ENCODE measurements around the gene WDPCP.

WDPCP gene

DNA sequence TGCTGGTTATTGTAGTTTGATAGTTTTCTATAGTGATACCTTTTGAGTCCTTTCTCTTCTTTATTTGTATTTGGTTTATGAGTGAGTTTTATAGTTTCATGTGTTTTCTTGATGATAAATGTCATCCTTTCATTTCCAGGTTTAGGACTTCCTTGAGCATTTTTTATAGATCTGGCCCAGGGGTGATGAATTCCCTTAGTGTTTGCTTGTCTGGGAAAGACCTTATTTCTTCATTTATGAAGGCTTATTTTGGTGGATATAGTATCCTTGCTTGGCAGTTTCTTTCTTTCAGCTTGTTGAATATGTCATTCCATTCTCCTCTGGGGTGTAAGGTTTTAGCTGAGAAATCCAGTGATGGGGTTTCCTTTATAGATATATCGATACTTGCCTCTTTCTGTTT lies 483.8 kb downstream of the WDPCP start:
- Histone ChIP-seq H3K36me3 (ENCODE audit: insufficient read depth, insufficient read length, low read length) (no peaks in the 10 kb centered on the region), H3K9ac (ENCODE audit: insufficient read length, low read depth) (no peak overlapping the region), H3K27me3 (ENCODE audit: insufficient read depth, insufficient read length) (no peaks in the 10 kb centered on the region), H3K9me3 (ENCODE audit: insufficient read depth, low read length) (no peaks in the 10 kb centered on the region), H3K4me3 (ENCODE audit: insufficient read length, low read depth) (no peak overlapping the region), H3K4me1 (ENCODE audit: insufficient read depth, insufficient read length) (no peaks in the 10 kb centered on the region)
- no peak for DNase-seq (ENCODE audit: low read depth, low spot score)
- TF ChIP-seq YY1 (IDR thresholded peaks at IDR 0.05; ENCODE audit: insufficient read depth, insufficient read length): no peak
- TF ChIP-seq SUZ12 (IDR thresholded peaks at IDR 0.05; ENCODE audit: extremely low read depth, insufficient read depth, insufficient read length): no peak
- TF ChIP-seq ZNF274 (IDR thresholded peaks at IDR 0.05; ENCODE audit: low read depth, low read length): no peak

DNA sequence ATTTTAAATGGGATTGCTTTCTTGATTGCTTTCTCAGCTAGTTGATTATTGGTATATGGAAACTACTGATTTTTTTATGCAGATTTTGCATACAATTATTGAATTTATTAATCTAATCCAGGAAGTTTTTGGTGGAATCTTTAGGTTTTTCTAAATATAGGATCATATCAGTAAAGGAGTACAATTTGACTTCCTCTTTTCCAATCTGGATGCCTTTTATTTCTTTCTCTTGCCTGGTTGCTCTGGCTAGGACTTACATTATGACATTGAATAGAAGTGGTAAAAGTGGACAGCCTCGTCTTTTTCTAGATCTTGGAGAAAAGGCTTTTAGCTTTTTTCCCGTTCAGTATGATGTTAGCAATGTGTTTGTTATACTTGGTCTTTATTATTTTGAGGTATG lies 486.3 kb downstream of the WDPCP start:
- no peak for DNase-seq (ENCODE audit: low read depth, low spot score)
- Histone ChIP-seq H3K4me3 (ENCODE audit: insufficient read length, low read depth) (no peak overlapping the region), H3K9ac (ENCODE audit: insufficient read length, low read depth) (no peak overlapping the region), H3K36me3 (ENCODE audit: insufficient read depth, insufficient read length, low read length) (no peaks in the 10 kb centered on the region), H3K27me3 (ENCODE audit: insufficient read depth, insufficient read length) (no peaks in the 10 kb centered on the region), H3K4me1 (ENCODE audit: insufficient read depth, insufficient read length) (no peaks in the 10 kb centered on the region), H3K9me3 (ENCODE audit: insufficient read depth, low read length) (no peaks in the 10 kb centered on the region)
- TF ChIP-seq ZNF274 (IDR thresholded peaks at IDR 0.05; ENCODE audit: low read depth, low read length) (no peak), SUZ12 (IDR thresholded peaks at IDR 0.05; ENCODE audit: extremely low read depth, insufficient read depth, insufficient read length) (no peak), YY1 (IDR thresholded peaks at IDR 0.05; ENCODE audit: insufficient read depth, insufficient read length) (no peak)

DNA sequence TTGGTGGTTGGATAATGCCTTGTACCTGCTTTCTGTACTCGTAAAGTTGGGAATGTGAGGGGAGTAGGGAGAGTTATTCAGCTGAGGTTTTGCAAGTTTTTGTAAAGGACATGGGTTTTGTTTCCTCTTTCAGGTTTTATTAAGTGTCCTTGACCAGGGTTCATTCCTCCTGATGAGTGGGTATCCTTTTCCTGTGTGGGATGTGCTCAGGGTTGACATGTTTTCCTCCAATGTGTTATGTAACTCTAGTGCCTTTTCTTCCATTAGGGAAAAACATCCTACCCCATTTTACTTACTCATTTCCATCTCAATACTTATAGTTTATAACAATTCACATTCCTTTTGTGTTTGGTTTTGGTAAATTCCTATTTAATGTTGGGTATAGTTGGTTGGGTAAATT lies 489.2 kb downstream of the WDPCP start:
- no peak overlapping the region for H3K4me3 ChIP-seq (ENCODE audit: insufficient read length, low read depth)
- no peak overlapping the region for H3K9ac ChIP-seq (ENCODE audit: insufficient read length, low read depth)
- TF ChIP-seq ZNF274 (IDR thresholded peaks at IDR 0.05; ENCODE audit: low read depth, low read length) (no peak), SUZ12 (IDR thresholded peaks at IDR 0.05; ENCODE audit: extremely low read depth, insufficient read depth, insufficient read length) (no peak), YY1 (IDR thresholded peaks at IDR 0.05; ENCODE audit: insufficient read depth, insufficient read length) (no peak)
- no peaks in the 10 kb centered on the region for H3K4me1 ChIP-seq (ENCODE audit: insufficient read depth, insufficient read length)
- DNase-seq (ENCODE audit: low read depth, low spot score): no peak
- H3K36me3 ChIP-seq (ENCODE audit: insufficient read depth, insufficient read length, low read length): no peaks in the 10 kb centered on the region
- no peaks in the 10 kb centered on the region for H3K9me3 ChIP-seq (ENCODE audit: insufficient read depth, low read length)
- no peaks in the 10 kb centered on the region for H3K27me3 ChIP-seq (ENCODE audit: insufficient read depth, insufficient read length)

DNA sequence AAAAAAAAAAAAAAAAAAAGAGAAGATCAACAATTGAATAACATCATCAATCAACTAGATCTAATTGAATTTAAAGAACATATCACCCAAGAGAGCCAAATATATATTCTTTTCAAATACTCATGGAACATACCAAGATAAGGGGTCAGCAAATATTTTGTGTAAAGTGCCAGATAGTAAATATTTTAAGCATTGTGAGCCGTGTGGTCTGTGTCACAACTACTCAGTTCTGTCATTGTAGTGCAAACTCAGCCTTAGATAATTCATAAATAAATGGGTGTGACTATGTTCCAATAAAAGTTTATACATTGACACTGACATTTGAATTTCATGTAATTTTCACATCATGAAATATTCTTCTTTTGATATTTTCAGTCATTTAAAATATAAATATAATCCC lies 491.8 kb downstream of the WDPCP start:
- H3K4me1 ChIP-seq (ENCODE audit: insufficient read depth, insufficient read length): no peaks in the 10 kb centered on the region
- H3K36me3 ChIP-seq (ENCODE audit: insufficient read depth, insufficient read length, low read length): no peaks in the 10 kb centered on the region
- DNase-seq (ENCODE audit: low read depth, low spot score): no peak
- H3K9me3 ChIP-seq (ENCODE audit: insufficient read depth, low read length): no peaks in the 10 kb centered on the region
- H3K9ac ChIP-seq (ENCODE audit: insufficient read length, low read depth): no peak overlapping the region
- H3K4me3 ChIP-seq (ENCODE audit: insufficient read length, low read depth): no peak overlapping the region
- no peaks in the 10 kb centered on the region for H3K27me3 ChIP-seq (ENCODE audit: insufficient read depth, insufficient read length)
- TF ChIP-seq ZNF274 (IDR thresholded peaks at IDR 0.05; ENCODE audit: low read depth, low read length) (no peak), YY1 (IDR thresholded peaks at IDR 0.05; ENCODE audit: insufficient read depth, insufficient read length) (no peak), SUZ12 (IDR thresholded peaks at IDR 0.05; ENCODE audit: extremely low read depth, insufficient read depth, insufficient read length) (no peak)

DNA sequence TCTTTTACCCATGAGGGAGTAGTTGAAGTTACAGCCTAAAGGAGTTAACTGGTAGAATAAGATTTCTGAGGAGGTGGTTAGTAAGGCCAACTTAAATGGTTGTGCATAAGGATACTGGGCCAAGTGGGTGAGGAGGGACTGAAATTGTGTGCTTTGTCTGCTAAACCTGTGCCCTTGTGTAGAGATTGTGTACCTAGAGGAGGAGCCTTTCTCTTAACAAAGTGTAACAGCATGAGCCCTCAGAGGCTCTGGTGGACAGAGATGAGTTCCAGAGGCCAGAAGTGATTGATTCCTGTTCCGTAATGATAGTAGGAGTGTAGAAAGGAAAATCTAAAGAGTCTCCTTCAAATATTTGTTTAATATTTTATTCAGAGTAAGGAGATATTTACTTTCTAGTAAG lies 494.8 kb downstream of the WDPCP start:
- TF ChIP-seq YY1 (IDR thresholded peaks at IDR 0.05; ENCODE audit: insufficient read depth, insufficient read length) (no peak), ZNF274 (IDR thresholded peaks at IDR 0.05; ENCODE audit: low read depth, low read length) (no peak), SUZ12 (IDR thresholded peaks at IDR 0.05; ENCODE audit: extremely low read depth, insufficient read depth, insufficient read length) (no peak)
- DNase-seq (ENCODE audit: low read depth, low spot score): no peak
- H3K27me3 ChIP-seq (ENCODE audit: insufficient read depth, insufficient read length): no peaks in the 10 kb centered on the region
- H3K4me3 ChIP-seq (ENCODE audit: insufficient read length, low read depth): no peak overlapping the region
- H3K36me3 ChIP-seq (ENCODE audit: insufficient read depth, insufficient read length, low read length): no peaks in the 10 kb centered on the region
- H3K4me1 ChIP-seq (ENCODE audit: insufficient read depth, insufficient read length): no peaks in the 10 kb centered on the region
- H3K9me3 ChIP-seq (ENCODE audit: insufficient read depth, low read length): no peaks in the 10 kb centered on the region
- no peak overlapping the region for H3K9ac ChIP-seq (ENCODE audit: insufficient read length, low read depth)

DNA sequence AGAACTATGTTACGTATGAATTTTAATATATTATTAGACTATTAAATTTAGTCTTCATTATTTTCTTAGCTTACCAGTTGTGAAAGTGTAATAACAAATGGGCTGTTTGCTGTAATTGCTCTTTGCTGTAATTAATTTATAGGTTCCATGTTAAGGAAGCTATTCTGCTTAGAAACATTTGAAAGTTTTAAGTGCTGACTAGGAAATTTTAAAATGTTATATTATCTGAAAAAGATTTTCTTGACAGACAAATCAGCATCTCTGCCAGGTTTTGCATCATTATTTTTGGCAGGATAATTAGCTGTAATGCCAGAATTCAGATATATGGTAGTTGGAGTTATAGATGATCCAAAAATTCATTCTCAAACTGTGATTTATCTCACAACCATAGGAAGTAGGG lies 495.4 kb downstream of the WDPCP start:
- Histone ChIP-seq H3K36me3 (ENCODE audit: insufficient read depth, insufficient read length, low read length) (no peaks in the 10 kb centered on the region), H3K4me1 (ENCODE audit: insufficient read depth, insufficient read length) (no peaks in the 10 kb centered on the region), H3K27me3 (ENCODE audit: insufficient read depth, insufficient read length) (no peaks in the 10 kb centered on the region), H3K9ac (ENCODE audit: insufficient read length, low read depth) (no peak overlapping the region), H3K4me3 (ENCODE audit: insufficient read length, low read depth) (no peak overlapping the region), H3K9me3 (ENCODE audit: insufficient read depth, low read length) (no peaks in the 10 kb centered on the region)
- no peak for TF ChIP-seq ZNF274 (IDR thresholded peaks at IDR 0.05; ENCODE audit: low read depth, low read length)
- TF ChIP-seq YY1 (IDR thresholded peaks at IDR 0.05; ENCODE audit: insufficient read depth, insufficient read length): no peak
- TF ChIP-seq SUZ12 (IDR thresholded peaks at IDR 0.05; ENCODE audit: extremely low read depth, insufficient read depth, insufficient read length): no peak
- no peak for DNase-seq (ENCODE audit: low read depth, low spot score)

DNA sequence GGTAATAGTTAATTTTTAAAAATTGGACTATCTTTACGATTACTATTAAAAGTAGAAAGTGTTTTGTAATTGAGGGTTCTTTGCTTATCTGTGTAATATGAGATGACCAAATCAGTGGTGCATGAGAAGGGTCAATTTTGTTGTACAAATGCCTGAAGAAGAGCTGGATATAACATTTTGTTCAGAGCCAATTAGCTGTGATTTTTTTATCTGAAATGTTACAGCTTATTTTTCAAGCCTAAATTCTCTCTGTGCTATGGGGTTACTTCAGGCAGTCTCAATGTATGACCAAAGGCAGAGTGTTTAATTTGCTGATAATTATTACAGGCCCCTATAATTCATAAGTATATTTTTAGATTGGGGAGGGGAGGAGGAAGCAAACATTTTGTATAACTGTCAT lies 495.9 kb downstream of the WDPCP start:
- Histone ChIP-seq H3K4me1 (ENCODE audit: insufficient read depth, insufficient read length) (no peaks in the 10 kb centered on the region), H3K9ac (ENCODE audit: insufficient read length, low read depth) (no peak overlapping the region)
- no peak for DNase-seq (ENCODE audit: low read depth, low spot score)

DNA sequence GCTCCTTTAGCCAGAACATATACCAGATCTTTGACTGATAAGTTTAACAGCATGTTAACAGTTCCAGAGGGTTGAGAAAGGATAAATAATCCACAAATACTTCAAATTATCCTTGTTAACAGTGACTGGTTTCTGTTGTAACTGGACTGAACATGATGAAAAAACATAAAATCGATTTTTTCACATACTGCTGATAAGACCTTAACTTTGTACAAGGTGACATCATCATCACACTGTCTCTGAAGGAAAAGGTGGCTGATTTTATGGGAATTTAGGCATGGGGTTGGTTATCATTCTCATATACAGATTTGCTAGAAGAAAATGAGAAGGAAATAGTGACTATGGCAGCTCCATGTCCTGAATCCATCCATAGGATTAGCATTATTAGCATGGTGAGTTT lies 501.6 kb downstream of the WDPCP start:
- TF ChIP-seq YY1 (IDR thresholded peaks at IDR 0.05; ENCODE audit: insufficient read depth, insufficient read length) (no peak), SUZ12 (IDR thresholded peaks at IDR 0.05; ENCODE audit: extremely low read depth, insufficient read depth, insufficient read length) (no peak), ZNF274 (IDR thresholded peaks at IDR 0.05; ENCODE audit: low read depth, low read length) (no peak)
- Histone ChIP-seq H3K36me3 (ENCODE audit: insufficient read depth, insufficient read length, low read length) (no peaks in the 10 kb centered on the region), H3K9ac (ENCODE audit: insufficient read length, low read depth) (no peak overlapping the region), H3K4me1 (ENCODE audit: insufficient read depth, insufficient read length) (no peaks in the 10 kb centered on the region), H3K27me3 (ENCODE audit: insufficient read depth, insufficient read length) (no peaks in the 10 kb centered on the region), H3K9me3 (ENCODE audit: insufficient read depth, low read length) (no peaks in the 10 kb centered on the region), H3K4me3 (ENCODE audit: insufficient read length, low read depth) (no peak overlapping the region)
- DNase-seq (ENCODE audit: low read depth, low spot score): no peak

More for the DNA sequence above, 495.9 kb downstream of the WDPCP start:
- Histone ChIP-seq H3K9me3 (ENCODE audit: insufficient read depth, low read length) (no peaks in the 10 kb centered on the region), H3K27me3 (ENCODE audit: insufficient read depth, insufficient read length) (no peaks in the 10 kb centered on the region), H3K4me3 (ENCODE audit: insufficient read length, low read depth) (no peak overlapping the region), H3K36me3 (ENCODE audit: insufficient read depth, insufficient read length, low read length) (no peaks in the 10 kb centered on the region)
- TF ChIP-seq YY1 (IDR thresholded peaks at IDR 0.05; ENCODE audit: insufficient read depth, insufficient read length) (no peak), SUZ12 (IDR thresholded peaks at IDR 0.05; ENCODE audit: extremely low read depth, insufficient read depth, insufficient read length) (no peak), ZNF274 (IDR thresholded peaks at IDR 0.05; ENCODE audit: low read depth, low read length) (no peak)
